K562 (cell line): ENCODE results near the gene MORC4. TPM values are rescaled to one million over a fixed set of nuclear protein-coding genes. Genes with fewer than 3 reads are reported as not detected.

Source experiments
- CBFA2T3 ChIP-seq: fragments of 450-650 bp; IDR thresholded peaks from 2 replicates; pipeline ENCODE4 v1.6.1; 2017
- COPS2 ChIP-seq: fragments of 450-650 bp; conservative IDR thresholded peaks from 2 replicates; pipeline ENCODE4 v1.6.1; 2016; ENCODE audit warnings: mild to moderate bottlenecking, moderate library complexity
- GTF2A2 ChIP-seq: IDR thresholded peaks from 2 replicates; pipeline ENCODE4 v1.6.1; 2016; ENCODE audit warnings: mild to moderate bottlenecking, missing genetic modification characterization, missing compliant biosample characterization
- KAT8 ChIP-seq: fragments of 450-650 bp; IDR thresholded peaks from 2 replicates; pipeline ENCODE4 v1.6.1; 2016; ENCODE audit warnings: low read depth, mild to moderate bottlenecking
- KHSRP ChIP-seq: fragments of 450-650 bp; IDR thresholded peaks from 2 replicates; pipeline ENCODE4 v1.6.1; 2017
- MTA2 ChIP-seq: fragments of 450-650 bp; IDR thresholded peaks from 2 replicates; pipeline ENCODE4 v1.6.1; 2016; ENCODE audit warnings: low read depth
- NELFE ChIP-seq: IDR thresholded peaks from 2 replicates; pipeline ENCODE4 v1.6.1; 2011; ENCODE audit warnings: mild to moderate bottlenecking; ENCODE audit not compliant: insufficient read depth, insufficient read length
- NFRKB ChIP-seq: fragments of 450-650 bp; IDR thresholded peaks from 2 replicates; pipeline ENCODE4 v1.6.1; 2016; ENCODE audit warnings: low read depth
- RCOR1 ChIP-seq, 2 experiments: IDR thresholded peaks; 2 replicates each; pipeline ENCODE4 v1.6.1; 2012; ENCODE audit warnings: low read depth in 2 of 2, low read length in 2 of 2, borderline replicate concordance in 1 of 2, improper control_type of control experiment in 1 of 2
- SPI1 ChIP-seq: IDR thresholded peaks from 2 replicates; pipeline ENCODE4 v1.6.1; 2011; ENCODE audit warnings: low read depth, low read length, control low read depth, borderline replicate concordance
- SRSF7 ChIP-seq: fragments of 200-400 bp; formaldehyde crosslinking; optimal IDR thresholded peaks from 2 replicates; pipeline ENCODE3; 2017; ENCODE audit warnings: mild to moderate bottlenecking, low read depth, low read length
- polyA plus RNA-seq, 8 experiments: library from polyadenylated mRNA; depleted of rRNA in 4 of 8; stranded (reverse) in 5 of 8; unstranded in 3 of 8; fragments of >200 nt; fragmentation: Nextera tagmentation in 2 of 8; fragmentation: Illumina TruSeq in 1 of 8; extraction: Ambion mirVana in 2 of 8; extraction: Trizol in 1 of 8; gene quantifications; 2 replicates each; pipeline versions ENCODE4 v1.2.1 to v1.2.3, GENCODE V29; 2011 to 2014; ENCODE audit warnings: inconsistent platforms in 1 of 8, missing spikeins in 1 of 8
- total RNA-seq, 7 experiments: library from RNA; depleted of rRNA in 6 of 7; stranded (reverse); fragments of >200 nt in 6 of 7; fragmentation: Illumina TruSeq in 2 of 7; extraction: Trizol in 2 of 7; gene quantifications; 2 replicates each; pipeline versions ENCODE4 v1.2.1 to v1.2.3, GENCODE V29; 2011 to 2021; ENCODE audit warnings: low replicate concordance in 1 of 7
- TF ChIP-seq, protein P1 (sequence below): sonication (generic); formaldehyde crosslinking; IDR thresholded peaks from 2 replicates; pipeline ENCODE4 v1.8.0; 2022; ENCODE audit warnings: missing genetic modification reagents, mild to moderate bottlenecking, moderate library complexity, borderline replicate concordance
- TF ChIP-seq, protein P2 (sequence below): fragments of 200-400 bp; formaldehyde crosslinking; IDR thresholded peaks from 2 replicates; pipeline ENCODE4 v1.6.1; 2017; ENCODE audit warnings: mild to moderate bottlenecking, low read depth, low read length, moderate library complexity
- TF ChIP-seq, protein P3 (sequence below): fragments of 250-450 bp; sonication (Bioruptor Pico); IDR thresholded peaks from 2 replicates; pipeline ENCODE4 v1.8.0; 2021; ENCODE audit warnings: mild to moderate bottlenecking, moderate library complexity

Gene MORC4
- total and polyA plus RNA-seq, 9 of the 15 experiments (the other 6 are each of a cell fraction or from before 2014, with no cell fraction given), result 0.04 to 0.53 (median 0.18) TPM

DNA sequence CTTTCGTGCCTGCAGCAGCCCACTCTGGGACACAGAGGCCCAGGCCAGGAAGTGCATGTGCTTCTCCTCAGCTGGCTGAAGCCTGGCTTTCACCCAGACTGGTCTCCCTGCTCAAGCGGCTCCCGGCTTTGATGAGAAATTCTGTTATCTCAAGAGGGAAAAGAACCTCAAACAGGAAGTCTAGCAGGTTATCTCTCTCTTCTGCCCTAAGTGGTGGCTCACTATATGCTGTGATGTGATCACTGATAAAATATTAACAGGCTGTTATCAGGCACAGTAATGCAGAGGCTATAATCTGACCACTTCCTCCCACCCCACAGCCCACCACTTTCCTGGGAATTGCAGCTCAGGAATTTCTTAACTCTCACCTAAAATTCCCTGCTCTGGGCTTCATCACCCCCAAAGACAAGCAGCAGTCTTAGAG is 66.5 kb downstream of the MORC4 start (continued):
- TF ChIP-seq NFRKB, result no peak
- TF ChIP-seq, protein P1, sequence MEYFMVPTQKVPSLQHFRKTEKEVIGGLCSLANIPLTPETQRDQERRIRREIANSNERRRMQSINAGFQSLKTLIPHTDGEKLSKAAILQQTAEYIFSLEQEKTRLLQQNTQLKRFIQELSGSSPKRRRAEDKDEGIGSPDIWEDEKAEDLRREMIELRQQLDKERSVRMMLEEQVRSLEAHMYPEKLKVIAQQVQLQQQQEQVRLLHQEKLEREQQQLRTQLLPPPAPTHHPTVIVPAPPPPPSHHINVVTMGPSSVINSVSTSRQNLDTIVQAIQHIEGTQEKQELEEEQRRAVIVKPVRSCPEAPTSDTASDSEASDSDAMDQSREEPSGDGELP (CRISPR knock-in tag), result no peak
- 0 out of 4 replicates have a peak, but pooled peaks of 1 of the 2 experiments have one; percentile 6 for TF ChIP-seq RCOR1 (IDR thresholded peaks at IDR 0.05; ENCODE audit: borderline replicate concordance in 1 of 2, low read depth in 2 of 2, low read length in 2 of 2)
- no peak for TF ChIP-seq GTF2A2
- TF ChIP-seq, protein P2, sequence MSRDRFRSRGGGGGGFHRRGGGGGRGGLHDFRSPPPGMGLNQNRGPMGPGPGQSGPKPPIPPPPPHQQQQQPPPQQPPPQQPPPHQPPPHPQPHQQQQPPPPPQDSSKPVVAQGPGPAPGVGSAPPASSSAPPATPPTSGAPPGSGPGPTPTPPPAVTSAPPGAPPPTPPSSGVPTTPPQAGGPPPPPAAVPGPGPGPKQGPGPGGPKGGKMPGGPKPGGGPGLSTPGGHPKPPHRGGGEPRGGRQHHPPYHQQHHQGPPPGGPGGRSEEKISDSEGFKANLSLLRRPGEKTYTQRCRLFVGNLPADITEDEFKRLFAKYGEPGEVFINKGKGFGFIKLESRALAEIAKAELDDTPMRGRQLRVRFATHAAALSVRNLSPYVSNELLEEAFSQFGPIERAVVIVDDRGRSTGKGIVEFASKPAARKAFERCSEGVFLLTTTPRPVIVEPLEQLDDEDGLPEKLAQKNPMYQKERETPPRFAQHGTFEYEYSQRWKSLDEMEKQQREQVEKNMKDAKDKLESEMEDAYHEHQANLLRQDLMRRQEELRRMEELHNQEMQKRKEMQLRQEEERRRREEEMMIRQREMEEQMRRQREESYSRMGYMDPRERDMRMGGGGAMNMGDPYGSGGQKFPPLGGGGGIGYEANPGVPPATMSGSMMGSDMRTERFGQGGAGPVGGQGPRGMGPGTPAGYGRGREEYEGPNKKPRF, result no peak
- TF ChIP-seq CBFA2T3, result peak; percentile 12; the same call in 1 of the 2 replicates
- no peak for TF ChIP-seq KAT8
- no peak for TF ChIP-seq NELFE
- TF ChIP-seq SPI1, result no peak
- TF ChIP-seq, protein P3, sequence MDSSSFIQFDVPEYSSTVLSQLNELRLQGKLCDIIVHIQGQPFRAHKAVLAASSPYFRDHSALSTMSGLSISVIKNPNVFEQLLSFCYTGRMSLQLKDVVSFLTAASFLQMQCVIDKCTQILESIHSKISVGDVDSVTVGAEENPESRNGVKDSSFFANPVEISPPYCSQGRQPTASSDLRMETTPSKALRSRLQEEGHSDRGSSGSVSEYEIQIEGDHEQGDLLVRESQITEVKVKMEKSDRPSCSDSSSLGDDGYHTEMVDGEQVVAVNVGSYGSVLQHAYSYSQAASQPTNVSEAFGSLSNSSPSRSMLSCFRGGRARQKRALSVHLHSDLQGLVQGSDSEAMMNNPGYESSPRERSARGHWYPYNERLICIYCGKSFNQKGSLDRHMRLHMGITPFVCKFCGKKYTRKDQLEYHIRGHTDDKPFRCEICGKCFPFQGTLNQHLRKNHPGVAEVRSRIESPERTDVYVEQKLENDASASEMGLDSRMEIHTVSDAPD (CRISPR knock-in tag), result no peak
- TF ChIP-seq KHSRP, result no peak
- no peak for TF ChIP-seq SRSF7
- TF ChIP-seq MTA2, result no peak
- TF ChIP-seq COPS2, result no peak
- TF ChIP-seq, all 486 proteins: peak for 5
